HCT116 (cell line): ENCODE results near the gene CISD1. TPM values are rescaled to one million over a fixed set of nuclear protein-coding genes. Genes with fewer than 3 reads are reported as not detected.

Experiments
- ATAC-seq: fragments of 200-7000 bp; cut with Tn5 transposase; 2 replicates; pipeline ENCODE4 v1.9.1; 2020; ENCODE audit warnings: mild to moderate bottlenecking, moderate library complexity
- BruUV-seq: library from RNA; stranded (reverse); fragments of 400-500 nt; replicated peaks from 2 replicates; lab custom pipeline; 2021; lab: Mats Ljungman, UMichigan
- CTCF ChIA-PET: fragments of 300-600 bp; sonication (Branson Sonifier 250); formaldehyde crosslinking; loops from one replicate; lab custom pipeline; 2021; ENCODE audit warnings: antibody characterized with exemption; lab: Charles Lee
- POLR2A ChIA-PET: fragments of 300-600, 350-600 bp; sonication (Branson Sonifier 250); formaldehyde crosslinking; loops from one replicate; lab custom pipeline; 2021; ENCODE audit warnings: antibody characterized with exemption; lab: Charles Lee
- RAD21 ChIA-PET, 2 experiments: fragments of 300-600 bp; sonication (Branson Sonifier 250); formaldehyde crosslinking; loops; one replicate each; lab custom pipeline; 2023; ENCODE audit warnings: low total read pairs in 2 of 2; ENCODE audit not compliant: uncharacterized antibody in 2 of 2, unreplicated experiment in 2 of 2, low non-redundant PET in 1 of 2; lab: Charles Lee
- DNase-seq: peaks from one replicate; pipeline ENCODE4 v3.0.0-alpha.2; 2010; ENCODE audit warnings: low read depth, low spot score
- H2AFZ ChIP-seq: fragments of 200-600 bp; shearing (Covaris generic), sonication (generic); 2 replicates; pipeline ENCODE4 v1.6.1; 2017; ENCODE audit warnings: low read depth, mixed run types, mixed read lengths, antibody characterized with exemption, low read length; ENCODE audit not compliant: poor library complexity, severe bottlenecking
- H3K27ac ChIP-seq: 2 replicates; pipeline ENCODE4 v1.5.1; 2012; ENCODE audit warnings: low read depth, low read length
- H3K27me3 ChIP-seq: fragments of 200-600 bp; sonication (generic); 2 replicates; pipeline ENCODE4 v1.6.1; 2016; ENCODE audit warnings: mixed run types, low read length, mixed read lengths; ENCODE audit not compliant: insufficient read depth
- H3K36me3 ChIP-seq, 2 experiments: fragments of 200-500 bp in 1 of 2; fragments of 200-600 bp in 1 of 2; sonication (Bioruptor generic) in 1 of 2; sonication (generic) in 1 of 2; 2 replicates each; pipeline versions ENCODE4 v1.5.1 to v1.6.1; 2014 to 2016; ENCODE audit warnings: low read length in 2 of 2, inconsistent platforms in 1 of 2, mixed read lengths in 1 of 2, mixed run types in 1 of 2; ENCODE audit not compliant: insufficient read depth in 2 of 2, control insufficient read depth in 1 of 2
- H3K4me1 ChIP-seq, 2 experiments: fragments of 200-600 bp in 1 of 2; sonication (generic) in 1 of 2; 2 replicates each; pipeline versions ENCODE4 v1.5.1 to v1.6.1; 2012 to 2017; ENCODE audit warnings: low read length in 2 of 2, inconsistent platforms in 1 of 2, mild to moderate bottlenecking in 1 of 2, mixed read lengths in 1 of 2, mixed run types in 1 of 2, moderate library complexity in 1 of 2; ENCODE audit not compliant: insufficient read depth in 2 of 2, control insufficient read depth in 1 of 2
- H3K4me2 ChIP-seq: fragments of 200-600 bp; sonication (generic); 2 replicates; pipeline ENCODE4 v1.6.1; 2017; ENCODE audit warnings: mixed run types, low read length, mixed read lengths
- H3K4me3 ChIP-seq, 2 experiments: fragments of 200-600 bp in 1 of 2; sonication (generic) in 1 of 2; replicated peaks in 1 of 2; 2 replicates each; pipeline ENCODE4 v1.5.1; 2011 to 2016; ENCODE audit warnings: low read length in 2 of 2, control low read depth in 1 of 2, low read depth in 1 of 2, mild to moderate bottlenecking in 1 of 2, mixed read lengths in 1 of 2, mixed run types in 1 of 2
- H3K79me2 ChIP-seq: fragments of 200-600 bp; sonication (generic); 2 replicates; pipeline ENCODE4 v1.6.1; 2017; ENCODE audit warnings: mild to moderate bottlenecking, mixed run types, low read length, moderate library complexity, mixed read lengths; ENCODE audit not compliant: insufficient read depth
- H3K9ac ChIP-seq: fragments of 200-600 bp; sonication (generic); 2 replicates; pipeline ENCODE4 v1.6.1; 2016; ENCODE audit warnings: low read length, mixed read lengths
- H3K9me2 ChIP-seq: fragments of 200-600 bp; sonication (generic), shearing (Covaris generic); 2 replicates; pipeline ENCODE4 v1.6.1; 2017; ENCODE audit warnings: mixed run types, mild to moderate bottlenecking, moderate library complexity; ENCODE audit not compliant: insufficient read depth
- H3K9me3 ChIP-seq, 2 experiments: fragments of 200-500 bp in 1 of 2; fragments of 200-600 bp in 1 of 2; sonication (Bioruptor generic) in 1 of 2; sonication (generic) in 1 of 2; 2 replicates each; pipeline ENCODE4 v1.6.1; 2014 to 2017; ENCODE audit warnings: low read length in 2 of 2, mixed read lengths in 2 of 2, inconsistent platforms in 1 of 2, low read depth in 1 of 2, mild to moderate bottlenecking in 1 of 2, mixed run types in 1 of 2, moderate library complexity in 1 of 2; ENCODE audit not compliant: control insufficient read depth in 1 of 2, insufficient read depth in 1 of 2
- H4K20me1 ChIP-seq: fragments of 200-600 bp; sonication (generic), shearing (Covaris generic); 2 replicates; pipeline ENCODE4 v1.6.1; 2017; ENCODE audit warnings: mixed run types, mild to moderate bottlenecking, moderate library complexity; ENCODE audit not compliant: insufficient read depth
- ELF1 ChIP-seq: IDR thresholded peaks from 2 replicates; pipeline ENCODE4 v1.6.1; 2012; ENCODE audit warnings: low read depth, borderline replicate concordance
- EZH2 ChIP-seq: fragments of 200-600 bp; sonication (generic); IDR thresholded peaks from 2 replicates; pipeline ENCODE4 v1.6.1; 2017; ENCODE audit warnings: antibody characterized with exemption, mixed run types
- EZH2phosphoT487 ChIP-seq: fragments of 200-600 bp; IDR thresholded peaks from 2 replicates; pipeline ENCODE4 v1.6.1; 2018; ENCODE audit warnings: antibody characterized with exemption, borderline replicate concordance
- FOSL1 ChIP-seq: IDR thresholded peaks from 2 replicates; pipeline ENCODE4 v1.6.1; 2012; ENCODE audit warnings: low read depth
- POLR2A ChIP-seq: IDR thresholded peaks from 2 replicates; pipeline ENCODE4 v1.7.0; 2011; ENCODE audit warnings: borderline replicate concordance; ENCODE audit not compliant: insufficient read depth, insufficient read length; ENCODE audit errors: extremely low read depth
- SP1 ChIP-seq: IDR thresholded peaks from 2 replicates; pipeline ENCODE4 v1.6.1; 2012; ENCODE audit warnings: low read depth
- SRF ChIP-seq: IDR thresholded peaks from 2 replicates; pipeline ENCODE4 v1.6.1; 2012; ENCODE audit warnings: low read depth
- TCF7L2 ChIP-seq: IDR thresholded peaks from 2 replicates; pipeline ENCODE4 v1.7.0; 2011; ENCODE audit warnings: borderline replicate concordance, inconsistent platforms; ENCODE audit not compliant: insufficient read depth, insufficient read length; ENCODE audit errors: extremely low read depth
- YY1 ChIP-seq: IDR thresholded peaks from 2 replicates; pipeline ENCODE4 v1.6.1; 2011; ENCODE audit warnings: low read length, low read depth, moderate library complexity, mild to moderate bottlenecking; ENCODE audit not compliant: insufficient replicate concordance; ENCODE audit errors: extremely low read depth
- ZFX ChIP-seq: fragments of 450-650 bp; IDR thresholded peaks from 2 replicates; pipeline ENCODE4 v1.6.1; 2017
- ZNF274 ChIP-seq: fragments of 200-500 bp; sonication (Bioruptor generic); IDR thresholded peaks from 2 replicates; pipeline ENCODE4 v1.6.1; 2014; ENCODE audit warnings: mild to moderate bottlenecking, low read depth, low read length, inconsistent platforms
- intact Hi-C: fragments of 100-400 bp; cut with micrococcal nuclease; formaldehyde crosslinking; loops from 2 replicates; pipeline ENCODE4 v1.10.0; 2022
- total RNA-seq: library from RNA; stranded (reverse); gene quantifications from one replicate; pipeline ENCODE4 v1.2.1, GENCODE V29; 2021; ENCODE audit not compliant: unreplicated experiment
- TF ChIP-seq, protein P1 (sequence below): IDR thresholded peaks from 2 replicates; pipeline ENCODE4 v1.6.1; 2012; ENCODE audit warnings: low read depth
- TF ChIP-seq, protein P2 (sequence below): IDR thresholded peaks from 2 replicates; pipeline ENCODE4 v1.6.1; 2011; ENCODE audit warnings: mild to moderate bottlenecking, low read length, moderate library complexity; ENCODE audit not compliant: insufficient replicate concordance; ENCODE audit errors: extremely low read depth
- TF ChIP-seq, protein P3 (sequence below): IDR thresholded peaks from 2 replicates; pipeline ENCODE4 v1.6.1; 2012

The CISD1 gene
- total RNA-seq, 1 experiment from 2014 or later: 47.3 TPM

DNA sequence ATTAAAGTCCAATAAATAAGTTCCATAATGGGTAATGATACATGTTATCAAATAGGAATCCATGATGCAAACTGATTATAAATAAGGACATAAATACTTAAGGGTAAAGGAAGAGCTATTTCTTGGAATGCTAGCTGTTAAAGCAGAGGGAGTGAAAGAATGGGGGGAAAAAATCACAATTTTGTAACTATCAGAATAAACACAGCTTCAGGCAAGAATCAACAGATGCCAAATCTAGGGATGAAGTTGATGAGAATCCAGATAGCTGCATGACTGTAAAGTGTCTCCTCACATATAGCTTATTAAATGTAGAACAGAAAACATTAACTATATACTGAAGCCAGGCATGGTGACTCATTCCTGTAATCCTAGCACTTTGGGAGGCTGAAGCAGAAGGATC, 6.2 kb upstream of the CISD1 start:
- ATAC-seq (no peak), DNase-seq (no peak)
- no TSS peak for BruUV-seq
- no peaks in the 10 kb centered on the region for H3K36me3 ChIP-seq
- H2AFZ ChIP-seq: no peak overlapping the region
- H3K9ac ChIP-seq: no peak overlapping the region
- H4K20me1 ChIP-seq: peaks cover 3% of the 10 kb centered on the region; the same call in 1 of the 2 replicates
- no peak overlapping the region for H3K4me2 ChIP-seq
- H3K9me3 ChIP-seq: no peaks in the 10 kb centered on the region
- peaks cover 25% of the 10 kb centered on the region for H3K79me2 ChIP-seq
- ChIA-PET CTCF (no interaction called here), RAD21 (no interaction called here), POLR2A (no interaction called here)
- TF ChIP-seq EZH2 (no peak), FOSL1 (no peak), SP1 (no peak), ZNF274 (no peak), POLR2A (no peak), SRF (no peak), EZH2phosphoT487 (no peak), ELF1 (no peak), YY1 (no peak), ZFX (no peak), TCF7L2 (no peak)
- TF ChIP-seq, protein P1, sequence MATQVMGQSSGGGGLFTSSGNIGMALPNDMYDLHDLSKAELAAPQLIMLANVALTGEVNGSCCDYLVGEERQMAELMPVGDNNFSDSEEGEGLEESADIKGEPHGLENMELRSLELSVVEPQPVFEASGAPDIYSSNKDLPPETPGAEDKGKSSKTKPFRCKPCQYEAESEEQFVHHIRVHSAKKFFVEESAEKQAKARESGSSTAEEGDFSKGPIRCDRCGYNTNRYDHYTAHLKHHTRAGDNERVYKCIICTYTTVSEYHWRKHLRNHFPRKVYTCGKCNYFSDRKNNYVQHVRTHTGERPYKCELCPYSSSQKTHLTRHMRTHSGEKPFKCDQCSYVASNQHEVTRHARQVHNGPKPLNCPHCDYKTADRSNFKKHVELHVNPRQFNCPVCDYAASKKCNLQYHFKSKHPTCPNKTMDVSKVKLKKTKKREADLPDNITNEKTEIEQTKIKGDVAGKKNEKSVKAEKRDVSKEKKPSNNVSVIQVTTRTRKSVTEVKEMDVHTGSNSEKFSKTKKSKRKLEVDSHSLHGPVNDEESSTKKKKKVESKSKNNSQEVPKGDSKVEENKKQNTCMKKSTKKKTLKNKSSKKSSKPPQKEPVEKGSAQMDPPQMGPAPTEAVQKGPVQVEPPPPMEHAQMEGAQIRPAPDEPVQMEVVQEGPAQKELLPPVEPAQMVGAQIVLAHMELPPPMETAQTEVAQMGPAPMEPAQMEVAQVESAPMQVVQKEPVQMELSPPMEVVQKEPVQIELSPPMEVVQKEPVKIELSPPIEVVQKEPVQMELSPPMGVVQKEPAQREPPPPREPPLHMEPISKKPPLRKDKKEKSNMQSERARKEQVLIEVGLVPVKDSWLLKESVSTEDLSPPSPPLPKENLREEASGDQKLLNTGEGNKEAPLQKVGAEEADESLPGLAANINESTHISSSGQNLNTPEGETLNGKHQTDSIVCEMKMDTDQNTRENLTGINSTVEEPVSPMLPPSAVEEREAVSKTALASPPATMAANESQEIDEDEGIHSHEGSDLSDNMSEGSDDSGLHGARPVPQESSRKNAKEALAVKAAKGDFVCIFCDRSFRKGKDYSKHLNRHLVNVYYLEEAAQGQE: no peak
- TF ChIP-seq, protein P2, sequence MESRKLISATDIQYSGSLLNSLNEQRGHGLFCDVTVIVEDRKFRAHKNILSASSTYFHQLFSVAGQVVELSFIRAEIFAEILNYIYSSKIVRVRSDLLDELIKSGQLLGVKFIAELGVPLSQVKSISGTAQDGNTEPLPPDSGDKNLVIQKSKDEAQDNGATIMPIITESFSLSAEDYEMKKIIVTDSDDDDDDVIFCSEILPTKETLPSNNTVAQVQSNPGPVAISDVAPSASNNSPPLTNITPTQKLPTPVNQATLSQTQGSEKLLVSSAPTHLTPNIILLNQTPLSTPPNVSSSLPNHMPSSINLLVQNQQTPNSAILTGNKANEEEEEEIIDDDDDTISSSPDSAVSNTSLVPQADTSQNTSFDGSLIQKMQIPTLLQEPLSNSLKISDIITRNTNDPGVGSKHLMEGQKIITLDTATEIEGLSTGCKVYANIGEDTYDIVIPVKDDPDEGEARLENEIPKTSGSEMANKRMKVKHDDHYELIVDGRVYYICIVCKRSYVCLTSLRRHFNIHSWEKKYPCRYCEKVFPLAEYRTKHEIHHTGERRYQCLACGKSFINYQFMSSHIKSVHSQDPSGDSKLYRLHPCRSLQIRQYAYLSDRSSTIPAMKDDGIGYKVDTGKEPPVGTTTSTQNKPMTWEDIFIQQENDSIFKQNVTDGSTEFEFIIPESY: no peak
- TF ChIP-seq, protein P3, sequence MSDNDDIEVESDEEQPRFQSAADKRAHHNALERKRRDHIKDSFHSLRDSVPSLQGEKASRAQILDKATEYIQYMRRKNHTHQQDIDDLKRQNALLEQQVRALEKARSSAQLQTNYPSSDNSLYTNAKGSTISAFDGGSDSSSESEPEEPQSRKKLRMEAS: no peak
- no peaks in the 10 kb centered on the region for H3K27me3 ChIP-seq
- H3K9me2 ChIP-seq: no peaks in the 10 kb centered on the region
- H3K27ac ChIP-seq: no peak overlapping the region
- peaks cover 5 to 11% of the 10 kb centered on the region in 2 experiments; a peak in 2 of 4 replicates for H3K4me1 ChIP-seq
- H3K4me3 ChIP-seq: no peak overlapping the region
- intact Hi-C loops: no loop called here
